Fibroblast of lung (primary cell): ENCODE measurements around the gene TLX2. TPM values are rescaled to one million over a fixed set of nuclear protein-coding genes. Genes with fewer than 3 reads are reported as not detected.

ENCODE experiments used
- DNase-seq, 2 donors: peaks; one replicate each; pipeline versions ENCODE4 v3.0.0 to v3.0.0-alpha.2; 2010; ENCODE audit warnings: low read depth in 2 of 2
- H2AFZ ChIP-seq: 2 replicates; pipeline ENCODE4 v1.5.1; 2012; ENCODE audit warnings: low read length, control low read depth, inconsistent platforms
- H3K27ac ChIP-seq: 2 replicates; pipeline ENCODE4 v1.5.1; 2011; ENCODE audit warnings: low read length, control low read depth; ENCODE audit not compliant: insufficient read depth
- H3K27me3 ChIP-seq: 2 replicates; pipeline ENCODE4 v1.5.1; 2011; ENCODE audit warnings: mild to moderate bottlenecking, low read length; ENCODE audit not compliant: control insufficient read depth, insufficient read depth
- H3K36me3 ChIP-seq: 2 replicates; pipeline ENCODE4 v1.5.1; 2011; ENCODE audit warnings: low read length; ENCODE audit not compliant: control insufficient read depth, insufficient read depth
- H3K4me1 ChIP-seq: 2 replicates; pipeline ENCODE4 v1.5.1; 2011; ENCODE audit warnings: low read length; ENCODE audit not compliant: control insufficient read depth, insufficient read depth; ENCODE audit errors: extremely low read depth
- H3K4me2 ChIP-seq: 2 replicates; pipeline ENCODE4 v1.5.1; 2011; ENCODE audit warnings: low read length, control low read depth; ENCODE audit not compliant: insufficient read depth; ENCODE audit errors: extremely low read depth
- H3K4me3 ChIP-seq, 4 experiments: fragments of 200-600 bp in 1 of 4; sonication (generic) in 1 of 4; replicated peaks in 1 of 4; 2 replicates each; pipeline ENCODE4 v1.5.1; 2011 to 2016; ENCODE audit warnings: low read length in 4 of 4, low read depth in 3 of 4, mild to moderate bottlenecking in 3 of 4, control low read depth in 2 of 4, inconsistent platforms in 1 of 4, mixed read lengths in 1 of 4; ENCODE audit not compliant: insufficient read depth in 1 of 4; ENCODE audit errors: control extremely low read depth in 1 of 4
- H3K79me2 ChIP-seq: 2 replicates; pipeline ENCODE4 v1.5.1; 2012; ENCODE audit warnings: mild to moderate bottlenecking, low read length, inconsistent platforms; ENCODE audit not compliant: control insufficient read depth, insufficient read depth
- H3K9ac ChIP-seq: 2 replicates; pipeline ENCODE4 v1.5.1; 2011; ENCODE audit warnings: mild to moderate bottlenecking, low read length, control low read depth; ENCODE audit not compliant: insufficient read depth
- H3K9me3 ChIP-seq: 2 replicates; pipeline ENCODE4 v1.5.1; 2012; ENCODE audit warnings: low read depth, low read length; ENCODE audit not compliant: control insufficient read depth, insufficient read depth
- H4K20me1 ChIP-seq: 2 replicates; pipeline ENCODE4 v1.5.1; 2011; ENCODE audit warnings: low read length; ENCODE audit not compliant: control insufficient read depth, insufficient read depth; ENCODE audit errors: extremely low read depth
- CTCF ChIP-seq, 2 donors: IDR thresholded peaks in 1 of 2; conservative IDR thresholded peaks in 1 of 2; 1 replicate in 1 of 2; 2 replicates in 1 of 2; pipeline ENCODE4 v1.5.1; 2011 to 2012; ENCODE audit warnings: low read length in 2 of 2, control low read depth in 1 of 2, inconsistent platforms in 1 of 2, low read depth in 1 of 2, mild to moderate bottlenecking in 1 of 2
- EZH2 ChIP-seq: IDR thresholded peaks from 2 replicates; pipeline ENCODE4 v1.5.1; 2012; ENCODE audit warnings: low read length, control low read depth, mild to moderate bottlenecking; ENCODE audit errors: missing control alignments
- polyA plus RNA-seq, 2 donors: library from polyadenylated mRNA; depleted of rRNA in 1 of 2; stranded (reverse) in 1 of 2; unstranded in 1 of 2; fragments of >200 nt; gene quantifications; 2 replicates each; pipeline ENCODE4 v1.2.1, GENCODE V29; 2011 to 2012; ENCODE audit warnings: missing spikeins in 1 of 2
- total RNA-seq: library from RNA; depleted of rRNA; stranded (reverse); fragments of >200 nt; gene quantifications from 2 replicates; pipeline ENCODE4 v1.2.1, GENCODE V29; 2014

The TLX2 gene
- total and polyA plus RNA-seq, 2 donors (not counting 1 experiment from before 2014, with no cell fraction given) = under 0.01 TPM; not detected in 1

GRCh38 chr2:74527741-74528140, 13.5 kb downstream of the TLX2 start:
- no peak overlapping the region for H3K27ac ChIP-seq
- no peak for TF ChIP-seq CTCF (conservative IDR thresholded peaks at IDR 0.05 in 1 of 2, IDR thresholded peaks at IDR 0.05 in 1 of 2; ENCODE audit: low read depth in 1 of 2, low read length in 2 of 2)
- no peak for TF ChIP-seq EZH2
- peaks cover 25% of the 10 kb centered on the region for H3K79me2 ChIP-seq
- DNase-seq = no peak
- no peaks in the 10 kb centered on the region for H3K9me3 ChIP-seq
- peaks cover 18% of the 10 kb centered on the region for H3K36me3 ChIP-seq
- peaks cover 7% of the 10 kb centered on the region for H3K4me1 ChIP-seq
- no peaks in the 10 kb centered on the region for H3K27me3 ChIP-seq
- no peak overlapping the region for H3K4me2 ChIP-seq
- no peak overlapping the region for H3K9ac ChIP-seq
- H3K4me3 ChIP-seq = no peak overlapping the region
- no peak overlapping the region for H2AFZ ChIP-seq
- H4K20me1 ChIP-seq = no peaks in the 10 kb centered on the region

GRCh38 chr2:74528600-74529356, 14.5 kb downstream of the TLX2 start:
- H3K27ac ChIP-seq = peak overlapping the region; percentile 90
- H3K4me2 ChIP-seq = peak overlapping the region; percentile 91
- H4K20me1 ChIP-seq = no peaks in the 10 kb centered on the region
- no peaks in the 10 kb centered on the region for H3K9me3 ChIP-seq
- peaks cover 25% of the 10 kb centered on the region for H3K79me2 ChIP-seq
- peak overlapping the region; percentile 86 to 97 (median 92) for H3K4me3 ChIP-seq
- H3K4me1 ChIP-seq = peaks cover 7% of the 10 kb centered on the region
- no peak for DNase-seq
- peak overlapping the region; percentile 96 for H3K9ac ChIP-seq
- H3K36me3 ChIP-seq = peaks cover 21% of the 10 kb centered on the region
- no peaks in the 10 kb centered on the region for H3K27me3 ChIP-seq
- H2AFZ ChIP-seq = peak overlapping the region; percentile 87
- TF ChIP-seq EZH2 = no peak
- TF ChIP-seq CTCF (conservative IDR thresholded peaks at IDR 0.05 in 1 of 2, IDR thresholded peaks at IDR 0.05 in 1 of 2; ENCODE audit: low read depth in 1 of 2, low read length in 2 of 2) = no peak

GRCh38 chr2:74529357-74530238, 15.3 kb downstream of the TLX2 start, which contains the start of the genes AUP1 and HTRA2:
TSS of gene AUP1 (minus strand) at chr2:74529706. CDS start at chr2:74529629, 77 bp downstream.
TSS of gene HTRA2 (plus strand) at chr2:74529933. CDS start at chr2:74530007, 74 bp downstream.
- peak within 1 kb of the TSS; percentile 90 for H3K27ac ChIP-seq
- peaks cover 23% of the 10 kb centered on the region for H3K36me3 ChIP-seq
- H3K27me3 ChIP-seq = no peaks in the 10 kb centered on the region
- H2AFZ ChIP-seq = peak within 1 kb of the TSS; percentile 87
- peak within 1 kb of the TSS; percentile 95 for H3K4me2 ChIP-seq
- H3K9ac ChIP-seq = peak within 1 kb of the TSS; percentile 96
- TF ChIP-seq CTCF (conservative IDR thresholded peaks at IDR 0.05 in 1 of 2, IDR thresholded peaks at IDR 0.05 in 1 of 2; ENCODE audit: low read depth in 1 of 2, low read length in 2 of 2) = no peak
- TF ChIP-seq EZH2 = no peak
- peaks cover 25% of the 10 kb centered on the region for H3K79me2 ChIP-seq
- H3K4me3 ChIP-seq = peak within 1 kb of the TSS; percentile 86 to 97 (median 92)
- peaks cover 7% of the 10 kb centered on the region for H3K4me1 ChIP-seq
- peak; percentile 99 for DNase-seq
- H3K9me3 ChIP-seq = no peaks in the 10 kb centered on the region
- H4K20me1 ChIP-seq = no peaks in the 10 kb centered on the region
